ENCODE results near the gene E2F4.

DNA sequence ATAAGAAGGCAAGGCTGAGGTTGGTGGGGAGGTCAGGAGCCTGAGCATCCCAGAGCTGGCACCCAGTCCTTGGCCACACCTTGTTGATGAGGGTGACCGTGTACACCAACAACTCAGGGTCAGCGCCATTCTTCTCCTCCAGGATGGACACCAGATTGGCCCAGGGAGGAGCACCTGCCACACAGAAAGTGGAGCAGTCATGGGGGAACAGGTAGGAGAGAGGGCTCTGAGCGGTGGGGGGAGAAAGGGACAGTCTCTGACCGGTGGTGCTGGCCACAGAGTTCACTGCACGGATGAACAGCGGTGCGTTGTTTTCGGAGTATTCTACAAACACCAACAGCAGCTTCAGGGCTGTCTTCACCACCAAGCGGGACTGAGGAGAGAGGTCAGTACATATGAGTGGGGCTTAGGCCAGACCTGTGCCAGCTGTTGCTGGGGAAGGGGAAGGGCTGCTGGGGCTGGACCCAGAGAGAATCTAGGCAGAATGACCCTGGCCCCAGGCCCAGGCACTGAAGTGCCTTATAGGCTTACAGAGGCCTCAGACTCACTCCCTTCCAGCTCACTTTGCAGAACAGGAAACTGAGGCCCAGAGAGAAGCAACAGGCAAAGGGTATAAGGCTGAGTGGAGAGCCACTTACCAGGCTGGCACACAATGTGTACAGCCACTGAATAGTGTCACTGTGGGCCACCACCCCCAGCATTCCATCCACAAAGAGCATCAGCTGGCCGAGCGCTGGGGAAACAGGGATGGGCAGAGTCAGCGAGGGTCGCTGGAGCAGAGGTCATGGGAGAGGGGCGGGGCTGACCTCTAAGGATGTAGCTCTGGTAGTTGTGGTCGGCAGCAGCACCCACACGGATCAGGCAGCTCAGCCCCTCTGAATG is 45.7 kb downstream of the E2F4 start:
- no peak for TF ChIP-seq POLR2A (IDR thresholded peaks at IDR 0.05)
- TF ChIP-seq, protein P1, sequence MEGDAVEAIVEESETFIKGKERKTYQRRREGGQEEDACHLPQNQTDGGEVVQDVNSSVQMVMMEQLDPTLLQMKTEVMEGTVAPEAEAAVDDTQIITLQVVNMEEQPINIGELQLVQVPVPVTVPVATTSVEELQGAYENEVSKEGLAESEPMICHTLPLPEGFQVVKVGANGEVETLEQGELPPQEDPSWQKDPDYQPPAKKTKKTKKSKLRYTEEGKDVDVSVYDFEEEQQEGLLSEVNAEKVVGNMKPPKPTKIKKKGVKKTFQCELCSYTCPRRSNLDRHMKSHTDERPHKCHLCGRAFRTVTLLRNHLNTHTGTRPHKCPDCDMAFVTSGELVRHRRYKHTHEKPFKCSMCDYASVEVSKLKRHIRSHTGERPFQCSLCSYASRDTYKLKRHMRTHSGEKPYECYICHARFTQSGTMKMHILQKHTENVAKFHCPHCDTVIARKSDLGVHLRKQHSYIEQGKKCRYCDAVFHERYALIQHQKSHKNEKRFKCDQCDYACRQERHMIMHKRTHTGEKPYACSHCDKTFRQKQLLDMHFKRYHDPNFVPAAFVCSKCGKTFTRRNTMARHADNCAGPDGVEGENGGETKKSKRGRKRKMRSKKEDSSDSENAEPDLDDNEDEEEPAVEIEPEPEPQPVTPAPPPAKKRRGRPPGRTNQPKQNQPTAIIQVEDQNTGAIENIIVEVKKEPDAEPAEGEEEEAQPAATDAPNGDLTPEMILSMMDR (IDR thresholded peaks at IDR 0.05), result no peak
